Measurements from ENCODE around the gene JAK1. TPM values are rescaled to one million over a fixed set of nuclear protein-coding genes. Genes with fewer than 3 reads are reported as not detected.

JAK1 gene
- total and polyA plus RNA-seq, 3 donors from 2014 or later = 100 to 142 (median 117) TPM

- Histone ChIP-seq H3K9me3 (no peaks in the 10 kb centered on the region), H3K4me3 (no peak overlapping the region), H3K36me3 (ENCODE audit: low read depth, missing control alignments) (no peaks in the 10 kb centered on the region), H3K4me1 (peaks cover 29% of the 10 kb centered on the region), H3K27me3 (no peaks in the 10 kb centered on the region), H3K27ac (no peak overlapping the region)
- 78 to 81% methylated on average over 6 of the region's 6 CpGs for WGBS, 2 donors
- no peak for DNase-seq
- TF ChIP-seq POLR2A (IDR thresholded peaks at IDR 0.05) (no peak), CTCF (IDR thresholded peaks at IDR 0.05) (no peak)
- intact Hi-C loops (cut with DNase I; ENCODE audit: low total_unique reads) = no loop called here
Measured at GRCh38 chr1:64953241-64953640, 13.1 kb downstream of the JAK1 start.

- WGBS, 2 donors = 64 to 74% methylated on average over 6 of the region's 6 CpGs
- no peaks in the 10 kb centered on the region for H3K9me3 ChIP-seq
- H3K4me1 ChIP-seq = peaks cover 5% of the 10 kb centered on the region
- DNase-seq = no peak
- intact Hi-C loops (cut with DNase I; ENCODE audit: low total_unique reads) = no loop called here
- H3K27me3 ChIP-seq = no peaks in the 10 kb centered on the region
- H3K27ac ChIP-seq = no peak overlapping the region
- H3K36me3 ChIP-seq (ENCODE audit: low read depth, missing control alignments) = no peaks in the 10 kb centered on the region
- H3K4me3 ChIP-seq = no peak overlapping the region
- TF ChIP-seq CTCF (IDR thresholded peaks at IDR 0.05) = no peak
- TF ChIP-seq POLR2A (IDR thresholded peaks at IDR 0.05) = no peak
Measured at GRCh38 chr1:64950284-64950809, 16.0 kb downstream of the JAK1 start.

- Histone ChIP-seq H3K4me3 (no peak overlapping the region), H3K27ac (no peak overlapping the region), H3K4me1 (no peaks in the 10 kb centered on the region), H3K36me3 (ENCODE audit: low read depth, missing control alignments) (no peaks in the 10 kb centered on the region), H3K9me3 (no peaks in the 10 kb centered on the region), H3K27me3 (no peaks in the 10 kb centered on the region)
- TF ChIP-seq POLR2A (IDR thresholded peaks at IDR 0.05) = no peak
- no peak for TF ChIP-seq CTCF (IDR thresholded peaks at IDR 0.05)
- intact Hi-C loops (cut with DNase I; ENCODE audit: low total_unique reads) = no loop called here
- DNase-seq = no peak
- 53 to 61% methylated on average over 3 of the region's 3 CpGs for WGBS, 2 donors
Measured at GRCh38 chr1:64948905-64949833, 17.2 kb downstream of the JAK1 start.

- Histone ChIP-seq H3K4me1 (no peaks in the 10 kb centered on the region), H3K9me3 (no peaks in the 10 kb centered on the region), H3K36me3 (ENCODE audit: low read depth, missing control alignments) (no peaks in the 10 kb centered on the region), H3K27ac (no peak overlapping the region), H3K4me3 (no peak overlapping the region), H3K27me3 (no peaks in the 10 kb centered on the region)
- intact Hi-C loops (cut with DNase I; ENCODE audit: low total_unique reads) = no loop called here
- DNase-seq = no peak
- WGBS, 2 donors = 85 to 86% methylated on average over 2 of the region's 2 CpGs
- TF ChIP-seq POLR2A (IDR thresholded peaks at IDR 0.05) = no peak
- no peak for TF ChIP-seq CTCF (IDR thresholded peaks at IDR 0.05)
Measured at GRCh38 chr1:64948216-64948615, 18.1 kb downstream of the JAK1 start.
